HL-60 (cell line): Measurements from ENCODE around the gene USP24.

Experiments used
- DNase-seq, 2 experiments: peaks; one replicate each; pipeline ENCODE4 v3.0.0-alpha.2; 2010 to 2020; ENCODE audit warnings: low read depth in 1 of 2, low spot score in 1 of 2
- H3K27ac ChIP-seq: fragments of 250-450 bp; sonication (Bioruptor Pico); replicated peaks from 2 replicates; pipeline ENCODE4 v1.5.1; 2020; ENCODE audit warnings: mild to moderate bottlenecking, moderate library complexity
- H3K27me3 ChIP-seq: fragments of 250-450 bp; sonication (Bioruptor Pico); 2 replicates; pipeline ENCODE4 v1.5.1; 2021; ENCODE audit warnings: mild to moderate bottlenecking, moderate library complexity; ENCODE audit not compliant: insufficient read depth, poor library complexity, severe bottlenecking
- H3K4me3 ChIP-seq: replicated peaks from 2 replicates; pipeline ENCODE4 v1.5.1; 2011; ENCODE audit warnings: mild to moderate bottlenecking, control low read depth, low read length; ENCODE audit not compliant: insufficient read depth
- CTCF ChIP-seq: IDR thresholded peaks from one replicate; pipeline ENCODE4 v1.5.1; 2011; ENCODE audit warnings: low read length, control low read depth, inconsistent platforms; ENCODE audit not compliant: insufficient read depth
- GABPA ChIP-seq: IDR thresholded peaks from 2 replicates; pipeline ENCODE4 v1.6.1; 2012; ENCODE audit warnings: low read depth
- POLR2AphosphoS5 ChIP-seq: IDR thresholded peaks from 2 replicates; pipeline ENCODE4 v1.6.1; 2012; ENCODE audit warnings: low read depth
- SPI1 ChIP-seq: IDR thresholded peaks from 2 replicates; pipeline ENCODE4 v1.6.1; 2012; ENCODE audit warnings: low read depth, mild to moderate bottlenecking, borderline replicate concordance
- TF ChIP-seq, protein P1 (sequence below): IDR thresholded peaks from 2 replicates; pipeline ENCODE4 v1.6.1; 2012; ENCODE audit warnings: low read depth; ENCODE audit not compliant: insufficient replicate concordance

Gene USP24

GRCh38 chr1:55079651-55080050, 135.5 kb downstream of the USP24 start:
- Histone ChIP-seq H3K27me3 (no peaks in the 10 kb centered on the region), H3K4me3 (no peak overlapping the region), H3K27ac (no peak overlapping the region)
- no peak for TF ChIP-seq POLR2AphosphoS5
- no peak for TF ChIP-seq CTCF
- no peak for TF ChIP-seq SPI1
- no peak for TF ChIP-seq GABPA
- TF ChIP-seq, protein P1, sequence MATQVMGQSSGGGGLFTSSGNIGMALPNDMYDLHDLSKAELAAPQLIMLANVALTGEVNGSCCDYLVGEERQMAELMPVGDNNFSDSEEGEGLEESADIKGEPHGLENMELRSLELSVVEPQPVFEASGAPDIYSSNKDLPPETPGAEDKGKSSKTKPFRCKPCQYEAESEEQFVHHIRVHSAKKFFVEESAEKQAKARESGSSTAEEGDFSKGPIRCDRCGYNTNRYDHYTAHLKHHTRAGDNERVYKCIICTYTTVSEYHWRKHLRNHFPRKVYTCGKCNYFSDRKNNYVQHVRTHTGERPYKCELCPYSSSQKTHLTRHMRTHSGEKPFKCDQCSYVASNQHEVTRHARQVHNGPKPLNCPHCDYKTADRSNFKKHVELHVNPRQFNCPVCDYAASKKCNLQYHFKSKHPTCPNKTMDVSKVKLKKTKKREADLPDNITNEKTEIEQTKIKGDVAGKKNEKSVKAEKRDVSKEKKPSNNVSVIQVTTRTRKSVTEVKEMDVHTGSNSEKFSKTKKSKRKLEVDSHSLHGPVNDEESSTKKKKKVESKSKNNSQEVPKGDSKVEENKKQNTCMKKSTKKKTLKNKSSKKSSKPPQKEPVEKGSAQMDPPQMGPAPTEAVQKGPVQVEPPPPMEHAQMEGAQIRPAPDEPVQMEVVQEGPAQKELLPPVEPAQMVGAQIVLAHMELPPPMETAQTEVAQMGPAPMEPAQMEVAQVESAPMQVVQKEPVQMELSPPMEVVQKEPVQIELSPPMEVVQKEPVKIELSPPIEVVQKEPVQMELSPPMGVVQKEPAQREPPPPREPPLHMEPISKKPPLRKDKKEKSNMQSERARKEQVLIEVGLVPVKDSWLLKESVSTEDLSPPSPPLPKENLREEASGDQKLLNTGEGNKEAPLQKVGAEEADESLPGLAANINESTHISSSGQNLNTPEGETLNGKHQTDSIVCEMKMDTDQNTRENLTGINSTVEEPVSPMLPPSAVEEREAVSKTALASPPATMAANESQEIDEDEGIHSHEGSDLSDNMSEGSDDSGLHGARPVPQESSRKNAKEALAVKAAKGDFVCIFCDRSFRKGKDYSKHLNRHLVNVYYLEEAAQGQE = no peak
- DNase-seq = no peak

- no peak for DNase-seq
These were observed 136.7 kb downstream of the USP24 start for GRCh38 chr1:55078470-55078869.

GRCh38 chr1:55076356-55076755, 138.8 kb downstream of the USP24 start:
- Histone ChIP-seq H3K27me3 (no peaks in the 10 kb centered on the region), H3K27ac (no peak overlapping the region), H3K4me3 (no peak overlapping the region)
- no peak for DNase-seq
- TF ChIP-seq GABPA = no peak
- TF ChIP-seq POLR2AphosphoS5 = no peak
- TF ChIP-seq, protein P1 = no peak
- TF ChIP-seq CTCF = no peak
- no peak for TF ChIP-seq SPI1

More at GRCh38 chr1:55078470-55078869, 136.7 kb downstream of the USP24 start:
- no peak for TF ChIP-seq SPI1
- TF ChIP-seq, protein P1 = no peak
- no peak for TF ChIP-seq POLR2AphosphoS5
- no peak for TF ChIP-seq GABPA
- no peak for TF ChIP-seq CTCF
- Histone ChIP-seq H3K4me3 (no peak overlapping the region), H3K27ac (no peak overlapping the region), H3K27me3 (no peaks in the 10 kb centered on the region)
